Stimulated activated naive CD8-positive, alpha-beta T cell treated with anti-CD3 and anti-CD28 coated beads, Interleukin-15, amount 100 ng/mL, for 72 hours (primary cell): ENCODE measurements around the gene FILIP1L.

ENCODE experiments used
- ATAC-seq: fragments of 150-1000 bp; cut with Tn5 transposase; 2 replicates; pipeline ENCODE4 v1.10.0; 2021; ENCODE audit warnings: mild to moderate bottlenecking, moderate library complexity
- DNase-seq, 2 donors: peaks; one replicate each; pipeline ENCODE4 v3.0.0; 2021 to 2022
- H3K27ac Mint-ChIP-seq, 2 donors: one replicate each; pipeline ENCODE4 v1.8.0; 2022; ENCODE audit warnings: mild to moderate bottlenecking in 2 of 2, mixed read lengths in 2 of 2, moderate library complexity in 2 of 2
- H3K27me3 Mint-ChIP-seq: one replicate; pipeline ENCODE4 v1.8.0; 2022; ENCODE audit warnings: mixed read lengths
- H3K4me1 Mint-ChIP-seq: one replicate; pipeline ENCODE4 v1.8.0; 2022; ENCODE audit warnings: mild to moderate bottlenecking, mixed read lengths
- H3K4me3 Mint-ChIP-seq, 2 donors: one replicate each; pipeline ENCODE4 v1.8.0; 2022; ENCODE audit warnings: mild to moderate bottlenecking in 2 of 2, mixed read lengths in 2 of 2, moderate library complexity in 1 of 2
- H3K9me3 Mint-ChIP-seq, 2 donors: one replicate each; pipeline ENCODE4 v1.8.0; 2022; ENCODE audit warnings: mixed read lengths in 2 of 2

The FILIP1L gene

GRCh38 chr3:100076731-100077529 lies 37.4 kb downstream of the FILIP1L start:
- ATAC-seq, result no peak
- H3K27me3 Mint-ChIP-seq, result no peaks in the 10 kb centered on the region
- peak overlapping the region in 1 of 2 donors; percentile 49 for H3K4me3 Mint-ChIP-seq
- peaks cover 53% of the 10 kb centered on the region for H3K4me1 Mint-ChIP-seq
- DNase-seq, result no peak
- peak overlapping the region in 1 of 2 donors; percentile 79 for H3K27ac Mint-ChIP-seq
- H3K9me3 Mint-ChIP-seq, result no peaks in the 10 kb centered on the region

GRCh38 chr3:100075851-100076730 lies 38.2 kb downstream of the FILIP1L start:
- Mint-ChIP-seq H3K27ac (peak overlapping the region in 1 of 2 donors; percentile 79), H3K9me3 (peaks cover 0 to 7% of the 10 kb centered on the region in 2 donors), H3K27me3 (no peaks in the 10 kb centered on the region), H3K4me1 (peaks cover 57% of the 10 kb centered on the region), H3K4me3 (peak overlapping the region in 1 of 2 donors; percentile 66)
- no peak for ATAC-seq
- DNase-seq, result no peak

DNA sequence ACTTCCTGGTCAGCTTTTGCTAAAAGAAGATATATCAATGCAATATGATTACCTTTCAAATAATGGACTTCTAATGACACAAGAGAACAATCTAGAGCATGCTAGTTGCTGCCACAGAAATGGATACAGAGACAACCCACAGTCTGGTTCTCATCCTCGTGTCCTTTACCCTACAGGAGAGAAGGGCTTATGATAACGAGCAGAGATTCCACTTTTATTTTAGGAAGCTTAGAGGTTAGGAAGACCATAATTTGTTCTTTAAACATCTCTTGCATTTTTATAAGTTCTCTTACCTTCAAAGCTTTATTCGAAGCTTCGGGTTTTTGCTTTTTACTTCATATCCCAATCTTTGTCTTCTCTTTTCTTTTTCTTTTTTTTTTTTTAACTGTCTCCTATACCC lies 39.1 kb downstream of the FILIP1L start:
- H3K4me3 Mint-ChIP-seq, result peak overlapping the region in 1 of 2 donors; percentile 66
- ATAC-seq (no peak), DNase-seq (no peak)
- H3K27me3 Mint-ChIP-seq, result no peaks in the 10 kb centered on the region
- H3K9me3 Mint-ChIP-seq, result peaks cover 0 to 7% of the 10 kb centered on the region in 2 donors
- H3K27ac Mint-ChIP-seq, result peak overlapping the region; percentile 6 to 35
- peaks cover 66% of the 10 kb centered on the region for H3K4me1 Mint-ChIP-seq

- Mint-ChIP-seq H3K27me3 (no peaks in the 10 kb centered on the region), H3K27ac (peak overlapping the region; percentile 94), H3K4me3 (peak overlapping the region; percentile 73 to 79), H3K4me1 (peaks cover 80% of the 10 kb centered on the region), H3K9me3 (peaks cover 0 to 7% of the 10 kb centered on the region in 2 donors)
- peak; percentile 21 for DNase-seq
- ATAC-seq, result peak; percentile 49
Observed at GRCh38 chr3:100073714-100074307, 40.5 kb downstream of the FILIP1L start.

GRCh38 chr3:100073049-100073713 lies 41.1 kb downstream of the FILIP1L start:
- Mint-ChIP-seq H3K9me3 (peaks cover 0 to 7% of the 10 kb centered on the region in 2 donors), H3K27ac (peak overlapping the region; percentile 87), H3K27me3 (no peaks in the 10 kb centered on the region), H3K4me1 (peaks cover 82% of the 10 kb centered on the region), H3K4me3 (peak overlapping the region; percentile 73 to 79)
- ATAC-seq (peak; percentile 5), DNase-seq (no peak)

- DNase-seq (peak; percentile 30 to 34), ATAC-seq (peak; percentile 82)
- peaks cover 0 to 7% of the 10 kb centered on the region in 2 donors for H3K9me3 Mint-ChIP-seq
- H3K27ac Mint-ChIP-seq, result peak overlapping the region; percentile 87
- H3K4me3 Mint-ChIP-seq, result peak overlapping the region; percentile 61 to 79
- H3K27me3 Mint-ChIP-seq, result no peaks in the 10 kb centered on the region
- peaks cover 82% of the 10 kb centered on the region for H3K4me1 Mint-ChIP-seq
Observed at GRCh38 chr3:100072326-100073048, 41.8 kb downstream of the FILIP1L start.

DNA sequence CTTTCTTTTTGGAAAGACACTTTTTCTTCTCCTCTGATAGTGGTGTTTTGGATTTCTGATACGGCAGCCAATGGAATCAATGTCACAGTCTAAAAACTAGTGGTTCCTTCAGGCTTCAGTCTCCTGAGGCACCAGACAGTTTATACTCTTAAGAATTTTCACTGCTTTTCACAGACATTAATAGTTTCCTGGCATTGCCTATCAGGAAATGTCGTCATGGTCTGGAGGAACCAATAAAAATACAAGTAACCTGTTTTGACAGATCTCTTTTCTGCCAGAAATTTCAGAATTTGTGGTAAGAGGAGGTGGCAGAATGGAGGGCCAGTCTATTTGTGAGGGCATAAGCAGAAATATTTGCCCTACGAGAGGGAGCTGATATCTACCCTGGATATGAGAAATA lies 44.8 kb downstream of the FILIP1L start:
- DNase-seq (no peak), ATAC-seq (no peak)
- H3K9me3 Mint-ChIP-seq, result peaks cover 0 to 7% of the 10 kb centered on the region in 2 donors
- H3K27me3 Mint-ChIP-seq, result no peaks in the 10 kb centered on the region
- H3K27ac Mint-ChIP-seq, result no peak overlapping the region
- H3K4me3 Mint-ChIP-seq, result peak overlapping the region in 1 of 2 donors; percentile 45
- H3K4me1 Mint-ChIP-seq, result peaks cover 57% of the 10 kb centered on the region

DNA sequence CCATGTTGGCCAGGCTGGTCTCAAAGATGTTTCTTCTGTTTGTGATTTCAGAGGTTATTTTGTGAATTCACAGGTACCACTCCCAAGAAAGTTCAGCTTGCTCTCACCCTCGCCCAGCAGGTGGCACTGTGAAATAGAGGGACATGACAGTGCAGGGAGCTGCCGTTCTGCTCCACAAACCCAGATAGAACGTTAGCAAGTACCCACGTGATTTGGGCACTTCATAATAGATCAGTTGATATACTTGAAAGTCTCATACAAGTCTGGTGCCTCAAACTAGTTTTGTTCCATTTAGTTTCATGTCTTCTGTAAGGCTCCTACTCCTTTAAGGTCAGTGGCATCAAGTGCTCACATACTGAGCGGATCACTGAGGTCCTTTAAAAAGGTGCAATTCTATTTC lies 45.5 kb downstream of the FILIP1L start:
- Mint-ChIP-seq H3K27me3 (no peaks in the 10 kb centered on the region), H3K9me3 (peaks cover 0 to 7% of the 10 kb centered on the region in 2 donors), H3K27ac (peak overlapping the region in 1 of 2 donors; percentile 54), H3K4me1 (peaks cover 52% of the 10 kb centered on the region), H3K4me3 (peak overlapping the region in 1 of 2 donors; percentile 45)
- DNase-seq (peak; percentile 78 to 84), ATAC-seq (peak; percentile 90)

- Mint-ChIP-seq H3K4me1 (peaks cover 40% of the 10 kb centered on the region), H3K27me3 (no peaks in the 10 kb centered on the region), H3K27ac (no peak overlapping the region), H3K9me3 (peaks cover 0 to 7% of the 10 kb centered on the region in 2 donors), H3K4me3 (no peak overlapping the region)
- ATAC-seq, result no peak
- no peak for DNase-seq
Observed at GRCh38 chr3:100067589-100067988, 46.7 kb downstream of the FILIP1L start.

- DNase-seq (no peak), ATAC-seq (no peak)
- Mint-ChIP-seq H3K9me3 (no peaks in the 10 kb centered on the region), H3K27ac (peak overlapping the region; percentile 15 to 16), H3K27me3 (no peaks in the 10 kb centered on the region), H3K4me3 (no peak overlapping the region), H3K4me1 (peaks cover 9% of the 10 kb centered on the region)
Observed at GRCh38 chr3:100063929-100064461, 50.3 kb downstream of the FILIP1L start.

- Mint-ChIP-seq H3K9me3 (no peaks in the 10 kb centered on the region), H3K27ac (no peak overlapping the region), H3K4me1 (peaks cover 5% of the 10 kb centered on the region), H3K4me3 (no peak overlapping the region), H3K27me3 (no peaks in the 10 kb centered on the region)
- ATAC-seq (no peak), DNase-seq (no peak)
Observed at GRCh38 chr3:100062665-100063064, 51.6 kb downstream of the FILIP1L start.

GRCh38 chr3:100060685-100061484 lies 53.4 kb downstream of the FILIP1L start:
- Mint-ChIP-seq H3K9me3 (no peaks in the 10 kb centered on the region), H3K27me3 (no peaks in the 10 kb centered on the region), H3K4me1 (peaks cover 5% of the 10 kb centered on the region), H3K27ac (peak overlapping the region in 1 of 2 donors; percentile 90), H3K4me3 (no peak overlapping the region)
- ATAC-seq (peak; percentile 60), DNase-seq (no peak)

- Mint-ChIP-seq H3K27me3 (no peaks in the 10 kb centered on the region), H3K27ac (no peak overlapping the region), H3K4me1 (peaks cover 5% of the 10 kb centered on the region), H3K9me3 (no peaks in the 10 kb centered on the region), H3K4me3 (no peak overlapping the region)
- ATAC-seq (no peak), DNase-seq (no peak)
Observed at GRCh38 chr3:100059472-100059871, 54.8 kb downstream of the FILIP1L start.
